ENCODE data around the gene SATL1.

The SATL1 gene

GRCh38 chrX:85140964-85141363 lies 102.6 kb downstream of the SATL1 start:
- Histone ChIP-seq H3K4me2 (ENCODE audit: low read length) (no peak overlapping the region), H3K27ac (ENCODE audit: low read depth, low read length, poor library complexity, severe bottlenecking) (no peak overlapping the region), H3K4me1 (ENCODE audit: insufficient read depth, low read length, severe bottlenecking) (no peaks in the 10 kb centered on the region), H3K9me2 (ENCODE audit: low read depth, low read length) (no peaks in the 10 kb centered on the region), H2AFZ (ENCODE audit: low read length) (no peak overlapping the region), H3F3A (ENCODE audit: insufficient read depth, low read length) (no peaks in the 10 kb centered on the region), H4K20me1 (ENCODE audit: insufficient read depth, low read length) (no peaks in the 10 kb centered on the region), H3K27me3 (ENCODE audit: insufficient read depth, low read length) (no peaks in the 10 kb centered on the region), H3K79me2 (ENCODE audit: insufficient read depth, low read length) (no peaks in the 10 kb centered on the region), H3K4me3 (ENCODE audit: low read depth, low read length, poor library complexity, severe bottlenecking) (no peak overlapping the region), H3K9ac (ENCODE audit: low read length) (no peak overlapping the region), H3K9me3 (ENCODE audit: low read length) (no peaks in the 10 kb centered on the region), H3K36me3 (ENCODE audit: insufficient read depth, low read length) (no peaks in the 10 kb centered on the region)
- no peak for TF ChIP-seq CTCF (IDR thresholded peaks at IDR 0.05; ENCODE audit: low read length)
- TF ChIP-seq EZH2 (IDR thresholded peaks at IDR 0.05; ENCODE audit: borderline replicate concordance, low read length), result no peak

GRCh38 chrX:85139422-85139821 lies 104.2 kb downstream of the SATL1 start:
- H3K27me3 ChIP-seq (ENCODE audit: insufficient read depth, low read length), result no peaks in the 10 kb centered on the region
- no peaks in the 10 kb centered on the region for H4K20me1 ChIP-seq (ENCODE audit: insufficient read depth, low read length)
- H3F3A ChIP-seq (ENCODE audit: insufficient read depth, low read length), result no peaks in the 10 kb centered on the region
- no peak overlapping the region for H2AFZ ChIP-seq (ENCODE audit: low read length)
- TF ChIP-seq CTCF (IDR thresholded peaks at IDR 0.05; ENCODE audit: low read length) (no peak), EZH2 (IDR thresholded peaks at IDR 0.05; ENCODE audit: borderline replicate concordance, low read length) (no peak)
- no peaks in the 10 kb centered on the region for H3K9me3 ChIP-seq (ENCODE audit: low read length)
- no peaks in the 10 kb centered on the region for H3K36me3 ChIP-seq (ENCODE audit: insufficient read depth, low read length)
- H3K9ac ChIP-seq (ENCODE audit: low read length), result no peak overlapping the region
- H3K79me2 ChIP-seq (ENCODE audit: insufficient read depth, low read length), result no peaks in the 10 kb centered on the region
- no peak overlapping the region for H3K4me2 ChIP-seq (ENCODE audit: low read length)
- no peak overlapping the region for H3K4me3 ChIP-seq (ENCODE audit: low read depth, low read length, poor library complexity, severe bottlenecking)
- no peak overlapping the region for H3K27ac ChIP-seq (ENCODE audit: low read depth, low read length, poor library complexity, severe bottlenecking)
- no peaks in the 10 kb centered on the region for H3K9me2 ChIP-seq (ENCODE audit: low read depth, low read length)
- H3K4me1 ChIP-seq (ENCODE audit: insufficient read depth, low read length, severe bottlenecking), result no peaks in the 10 kb centered on the region

GRCh38 chrX:85136409-85136808 lies 107.2 kb downstream of the SATL1 start:
- H3K4me2 ChIP-seq (ENCODE audit: low read length), result no peak overlapping the region
- no peak overlapping the region for H2AFZ ChIP-seq (ENCODE audit: low read length)
- no peaks in the 10 kb centered on the region for H3K36me3 ChIP-seq (ENCODE audit: insufficient read depth, low read length)
- no peak for TF ChIP-seq CTCF (IDR thresholded peaks at IDR 0.05; ENCODE audit: low read length)
- TF ChIP-seq EZH2 (IDR thresholded peaks at IDR 0.05; ENCODE audit: borderline replicate concordance, low read length), result no peak
- no peaks in the 10 kb centered on the region for H4K20me1 ChIP-seq (ENCODE audit: insufficient read depth, low read length)
- no peaks in the 10 kb centered on the region for H3F3A ChIP-seq (ENCODE audit: insufficient read depth, low read length)
- no peaks in the 10 kb centered on the region for H3K79me2 ChIP-seq (ENCODE audit: insufficient read depth, low read length)
- no peaks in the 10 kb centered on the region for H3K9me3 ChIP-seq (ENCODE audit: low read length)
- no peak overlapping the region for H3K27ac ChIP-seq (ENCODE audit: low read depth, low read length, poor library complexity, severe bottlenecking)
- H3K9ac ChIP-seq (ENCODE audit: low read length), result no peak overlapping the region
- H3K9me2 ChIP-seq (ENCODE audit: low read depth, low read length), result no peaks in the 10 kb centered on the region
- no peaks in the 10 kb centered on the region for H3K4me1 ChIP-seq (ENCODE audit: insufficient read depth, low read length, severe bottlenecking)
- no peak overlapping the region for H3K4me3 ChIP-seq (ENCODE audit: low read depth, low read length, poor library complexity, severe bottlenecking)
- H3K27me3 ChIP-seq (ENCODE audit: insufficient read depth, low read length), result no peaks in the 10 kb centered on the region
